ENCODE data around the gene SUN3.

- TF ChIP-seq POLR2AphosphoS5 (IDR thresholded peaks at IDR 0.05) (no peak), CTCF (IDR thresholded peaks at IDR 0.05) (no peak)
Observed at GRCh38 chr7:47949703-47950102, 79.2 kb downstream of the SUN3 start.

Measured in transverse colon (tissue), 4 donors.